Right lobe of liver (tissue), 4 donors: ENCODE results near the gene MCEMP1.
A peak's percentile ranks its signal among the peaks of the same experiment; 100 is the strongest.

ENCODE experiments used
- POLR2A ChIP-seq: fragments of 450-650 bp; IDR thresholded peaks from one replicate; pipeline ENCODE4 v1.6.1; 2017; ENCODE audit warnings: antibody characterized with exemption, mild to moderate bottlenecking
- TF ChIP-seq, protein P1 (sequence below), 4 donors: fragments of 200-600 bp in 3 of 4; fragments of 450-650 bp in 1 of 4; IDR thresholded peaks; one replicate each; pipeline versions ENCODE4 v1.5.1 to v1.8.0; 2016 to 2022; ENCODE audit warnings: antibody characterized with exemption in 4 of 4, mild to moderate bottlenecking in 2 of 4
- donor health status: DM: no; HTN: no; CAD: no.
- donor health status: DM: no; HTN: no; CAD: no.
- donor health status: DM: no; HTN: yes; CAD: no.

DNA sequence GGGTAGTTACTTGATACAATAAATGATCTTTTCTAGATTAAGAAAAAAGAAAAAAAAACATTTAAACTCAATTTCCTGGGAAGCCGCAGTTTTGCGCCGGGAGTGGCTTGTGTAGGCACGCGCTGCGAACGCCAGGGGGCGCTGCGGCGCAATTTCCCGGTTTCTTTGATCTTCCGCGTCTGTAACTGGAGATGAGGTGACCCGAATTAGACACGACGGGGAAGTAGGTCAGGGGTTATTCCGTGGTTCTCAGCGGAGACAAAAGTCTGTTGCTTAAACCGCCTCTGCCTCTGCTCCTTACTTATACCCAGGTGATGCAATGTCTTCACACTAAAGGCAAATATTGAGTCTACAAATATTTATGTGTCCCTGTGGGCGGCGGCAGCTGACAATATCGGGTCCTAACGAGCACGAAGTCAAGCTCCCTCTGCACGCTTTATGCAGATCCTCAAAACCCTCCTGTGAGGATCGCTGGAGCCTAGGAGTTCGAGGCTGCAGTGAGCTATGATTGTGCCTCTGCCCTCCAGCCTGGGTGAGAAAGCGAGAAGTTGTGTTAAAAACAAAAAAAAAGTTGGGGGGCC is 24.7 kb upstream of the MCEMP1 start:
- TF ChIP-seq, protein P1, sequence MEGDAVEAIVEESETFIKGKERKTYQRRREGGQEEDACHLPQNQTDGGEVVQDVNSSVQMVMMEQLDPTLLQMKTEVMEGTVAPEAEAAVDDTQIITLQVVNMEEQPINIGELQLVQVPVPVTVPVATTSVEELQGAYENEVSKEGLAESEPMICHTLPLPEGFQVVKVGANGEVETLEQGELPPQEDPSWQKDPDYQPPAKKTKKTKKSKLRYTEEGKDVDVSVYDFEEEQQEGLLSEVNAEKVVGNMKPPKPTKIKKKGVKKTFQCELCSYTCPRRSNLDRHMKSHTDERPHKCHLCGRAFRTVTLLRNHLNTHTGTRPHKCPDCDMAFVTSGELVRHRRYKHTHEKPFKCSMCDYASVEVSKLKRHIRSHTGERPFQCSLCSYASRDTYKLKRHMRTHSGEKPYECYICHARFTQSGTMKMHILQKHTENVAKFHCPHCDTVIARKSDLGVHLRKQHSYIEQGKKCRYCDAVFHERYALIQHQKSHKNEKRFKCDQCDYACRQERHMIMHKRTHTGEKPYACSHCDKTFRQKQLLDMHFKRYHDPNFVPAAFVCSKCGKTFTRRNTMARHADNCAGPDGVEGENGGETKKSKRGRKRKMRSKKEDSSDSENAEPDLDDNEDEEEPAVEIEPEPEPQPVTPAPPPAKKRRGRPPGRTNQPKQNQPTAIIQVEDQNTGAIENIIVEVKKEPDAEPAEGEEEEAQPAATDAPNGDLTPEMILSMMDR (IDR thresholded peaks at IDR 0.05) = peak; percentile 97 to 99 (median 98)
- TF ChIP-seq POLR2A = no peak
